BLaER1 treated with 17β-estradiol and CSF1 and Interleukin-3, amounts not matched to agents 10 nM and 100 nM (cell line): Measurements from ENCODE around the gene PBX3.

Source experiments
- H3K27ac ChIP-seq, 11 experiments: shearing (Covaris generic); formaldehyde crosslinking; 2 replicates each; pipeline ENCODE4 v1.8.1; 2022
- H3K27me3 ChIP-seq, 11 experiments: shearing (Covaris generic); formaldehyde crosslinking; 2 replicates each; pipeline ENCODE4 v1.8.1; 2022
- H3K36me3 ChIP-seq, 11 experiments: shearing (Covaris generic); formaldehyde crosslinking; 2 replicates each; pipeline ENCODE4 v1.8.1; 2022
- H3K4me1 ChIP-seq, 10 experiments: shearing (Covaris generic); formaldehyde crosslinking; 2 replicates each; pipeline ENCODE4 v1.8.1; 2022
- H3K4me2 ChIP-seq, 11 experiments: shearing (Covaris generic); formaldehyde crosslinking; 2 replicates each; pipeline ENCODE4 v1.8.1; 2022
- H3K4me3 ChIP-seq, 10 experiments: shearing (Covaris generic); formaldehyde crosslinking; 2 replicates each; pipeline ENCODE4 v1.8.1; 2022
- H3K9ac ChIP-seq, 11 experiments: shearing (Covaris generic); formaldehyde crosslinking; 2 replicates each; pipeline ENCODE4 v1.8.1; 2022
- H3K9me3 ChIP-seq, 11 experiments: shearing (Covaris generic); formaldehyde crosslinking; replicated peaks in 1 of 11; 2 replicates each; pipeline ENCODE4 v1.8.1; 2022
- H4K20me1 ChIP-seq, 11 experiments: shearing (Covaris generic); formaldehyde crosslinking; 2 replicates each; pipeline ENCODE4 v1.8.1; 2022
- Cebpa-rat ChIP-seq, 11 experiments: shearing (Covaris generic); IDR thresholded peaks; 2 replicates each; pipeline ENCODE4 v1.8.1; 2022

PBX3 gene

GRCh38 chr9:125726456-125727132 lies 20.6 kb upstream of the PBX3 start:
- H4K20me1 ChIP-seq = no peaks in the 10 kb centered on the region
- no peaks in the 10 kb centered on the region for H3K4me1 ChIP-seq
- H3K4me3 ChIP-seq = no peak overlapping the region
- H3K9me3 ChIP-seq = no peaks in the 10 kb centered on the region
- no peaks in the 10 kb centered on the region for H3K36me3 ChIP-seq
- no peak overlapping the region for H3K4me2 ChIP-seq
- TF ChIP-seq Cebpa-rat (IDR thresholded peaks at IDR 0.05) = no peak
- H3K9ac ChIP-seq = no peak overlapping the region
- H3K27me3 ChIP-seq = no peaks in the 10 kb centered on the region
- no peak overlapping the region for H3K27ac ChIP-seq

DNA sequence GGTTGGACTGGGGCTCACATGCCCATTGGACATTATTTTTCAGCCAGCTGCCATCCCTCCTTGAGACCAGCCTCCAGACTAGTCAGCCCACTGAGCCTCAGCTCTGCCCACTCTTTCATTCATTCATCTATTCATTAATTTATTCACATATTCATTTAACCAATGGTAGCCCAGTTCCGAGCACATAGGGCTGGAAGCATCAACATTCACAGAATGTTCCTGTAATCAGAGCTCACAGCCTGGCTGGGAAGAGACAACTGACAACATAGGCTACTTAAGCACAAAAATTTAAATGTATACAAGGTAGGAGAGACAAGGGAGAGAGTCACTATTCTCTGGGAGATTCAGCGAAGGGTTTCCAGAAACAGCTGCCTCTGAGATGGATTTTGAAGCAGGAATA lies 17.0 kb upstream of the PBX3 start:
- H3K4me3 ChIP-seq = no peak overlapping the region
- H4K20me1 ChIP-seq = no peaks in the 10 kb centered on the region
- no peak for TF ChIP-seq Cebpa-rat (IDR thresholded peaks at IDR 0.05)
- no peaks in the 10 kb centered on the region for H3K9me3 ChIP-seq
- no peak overlapping the region for H3K9ac ChIP-seq
- no peaks in the 10 kb centered on the region for H3K36me3 ChIP-seq
- H3K27ac ChIP-seq = no peak overlapping the region
- H3K27me3 ChIP-seq = no peaks in the 10 kb centered on the region
- H3K4me1 ChIP-seq = no peaks in the 10 kb centered on the region
- no peak overlapping the region for H3K4me2 ChIP-seq

DNA sequence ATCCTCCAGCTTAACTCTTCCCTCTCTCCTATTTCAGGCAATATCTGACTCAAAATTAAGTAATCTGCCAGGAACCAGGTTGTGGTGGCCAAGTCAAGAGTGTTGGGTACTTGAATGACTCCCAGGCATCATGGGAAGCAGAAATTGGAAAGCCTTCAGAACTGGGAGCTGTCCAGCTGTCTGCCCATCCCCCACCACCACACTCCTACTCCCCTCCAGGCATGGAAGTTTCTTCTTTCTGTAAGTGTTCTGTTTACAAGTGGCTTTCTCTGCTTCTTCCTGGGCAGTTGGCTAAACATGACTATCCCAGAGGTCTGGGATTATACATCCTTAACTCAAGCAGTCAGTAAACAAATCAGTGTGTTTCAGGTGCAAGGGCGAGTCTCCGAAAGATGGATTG lies 14.6 kb upstream of the PBX3 start:
- Histone ChIP-seq H3K9me3 (no peaks in the 10 kb centered on the region), H3K4me3 (no peak overlapping the region), H3K4me1 (no peaks in the 10 kb centered on the region), H3K9ac (no peak overlapping the region), H3K27ac (no peak overlapping the region), H3K36me3 (no peaks in the 10 kb centered on the region), H3K27me3 (no peaks in the 10 kb centered on the region), H3K4me2 (no peak overlapping the region), H4K20me1 (no peaks in the 10 kb centered on the region)
- TF ChIP-seq Cebpa-rat (IDR thresholded peaks at IDR 0.05) = no peak

DNA sequence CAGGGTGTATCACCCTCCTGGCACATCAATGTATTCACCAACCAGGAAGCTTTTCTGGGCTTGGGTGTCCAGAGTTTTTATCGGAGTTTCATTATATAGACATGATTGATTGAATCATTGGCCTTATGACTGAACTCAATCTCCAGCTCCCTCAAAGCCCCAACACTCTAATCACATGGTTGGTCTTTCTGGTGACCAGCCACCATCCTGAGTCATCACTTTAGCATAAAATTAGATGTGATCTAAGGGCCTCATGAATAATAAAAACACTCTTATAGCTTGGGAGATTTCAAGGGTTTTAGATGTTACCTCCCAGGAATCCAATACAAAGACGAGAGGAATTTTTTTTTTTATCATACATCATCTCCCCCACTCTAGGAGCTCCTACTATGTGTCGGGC lies 7.7 kb upstream of the PBX3 start:
- Histone ChIP-seq H3K36me3 (no peaks in the 10 kb centered on the region), H4K20me1 (no peaks in the 10 kb centered on the region), H3K9me3 (no peaks in the 10 kb centered on the region), H3K9ac (no peak overlapping the region), H3K4me1 (no peaks in the 10 kb centered on the region), H3K4me3 (no peak overlapping the region), H3K27me3 (no peaks in the 10 kb centered on the region), H3K27ac (no peak overlapping the region), H3K4me2 (no peak overlapping the region)
- no peak for TF ChIP-seq Cebpa-rat (IDR thresholded peaks at IDR 0.05)

DNA sequence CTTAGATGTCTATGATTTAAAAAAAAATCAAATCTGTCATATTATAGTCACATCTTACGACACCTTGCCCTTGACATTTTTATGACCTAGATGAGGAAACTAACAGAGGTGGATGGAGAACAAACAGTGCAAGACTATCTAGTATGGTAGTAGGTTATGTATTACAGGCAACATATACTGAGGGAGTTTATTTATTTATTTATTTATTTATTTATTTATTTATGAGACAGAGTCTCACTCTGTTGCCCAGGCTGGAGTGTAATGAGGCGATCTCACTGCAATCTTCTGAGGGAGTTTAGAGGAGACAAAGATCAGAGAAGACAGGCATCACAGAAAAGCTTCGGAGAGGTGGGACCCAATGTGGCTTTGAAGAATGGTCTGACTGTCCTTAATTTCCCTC lies 4.5 kb upstream of the PBX3 start:
- Histone ChIP-seq H3K27ac (no peak overlapping the region), H3K4me3 (no peak overlapping the region), H4K20me1 (peaks cover 0 to 4% (median 0%) of the 10 kb centered on the region in 11 experiments; a peak in 6 of 22 replicates), H3K27me3 (peaks cover 0 to 5% (median 5%) of the 10 kb centered on the region in 11 experiments; a peak in 18 of 22 replicates), H3K4me1 (peaks cover 7 to 12% (median 9%) of the 10 kb centered on the region in 10 experiments; a peak in 19 of 20 replicates), H3K9ac (no peak overlapping the region), H3K36me3 (no peaks in the 10 kb centered on the region), H3K4me2 (no peak overlapping the region), H3K9me3 (no peaks in the 10 kb centered on the region)
- no peak for TF ChIP-seq Cebpa-rat (IDR thresholded peaks at IDR 0.05)

DNA sequence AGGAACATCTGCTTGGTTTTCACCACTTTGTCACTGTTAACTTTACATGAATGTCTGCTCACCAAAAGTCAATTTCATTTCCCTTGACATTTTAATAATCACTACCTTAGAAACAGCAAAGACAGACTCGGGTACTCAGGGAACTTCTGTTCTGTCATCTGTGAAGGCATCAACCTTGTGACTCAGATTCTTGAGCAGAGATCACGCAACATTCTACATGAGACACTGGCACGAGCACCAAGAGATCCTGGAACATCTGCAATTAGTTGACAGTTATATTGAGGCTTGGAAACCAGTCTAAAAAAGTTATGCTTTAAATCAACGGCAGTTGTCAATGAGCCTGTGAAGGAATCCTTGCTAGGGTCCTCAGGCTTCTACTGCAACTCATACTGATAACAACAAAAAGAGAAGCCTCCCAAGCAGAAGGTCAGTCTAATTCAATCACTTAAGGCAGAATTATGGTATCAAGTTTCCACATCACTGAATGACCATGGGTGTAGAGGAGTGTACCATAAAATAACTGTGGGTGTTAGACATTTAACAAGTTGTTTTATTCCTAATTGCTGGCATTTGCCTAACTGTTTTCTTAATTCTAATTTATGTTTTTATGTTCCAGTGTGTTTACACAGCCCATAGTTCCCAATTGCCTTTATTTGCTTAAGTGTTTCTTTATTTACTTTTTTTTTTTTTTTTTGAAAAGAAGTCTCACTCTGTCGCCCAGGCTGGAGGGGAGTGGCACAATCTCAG lies 3.3 kb upstream of the PBX3 start:
- no peaks in the 10 kb centered on the region for H3K9me3 ChIP-seq
- H3K4me2 ChIP-seq = no peak overlapping the region
- peaks cover 0 to 4% (median 0%) of the 10 kb centered on the region in 11 experiments; a peak in 3 of 22 replicates for H3K36me3 ChIP-seq
- peaks cover 8 to 17% (median 17%) of the 10 kb centered on the region in 11 experiments for H3K27me3 ChIP-seq
- H3K4me3 ChIP-seq = no peak overlapping the region
- peaks cover 12 to 22% (median 17%) of the 10 kb centered on the region in 10 experiments; a peak in 19 of 20 replicates for H3K4me1 ChIP-seq
- no peak overlapping the region for H3K9ac ChIP-seq
- no peak for TF ChIP-seq Cebpa-rat (IDR thresholded peaks at IDR 0.05)
- peaks cover 0 to 16% (median 11%) of the 10 kb centered on the region in 11 experiments; a peak in 15 of 22 replicates for H4K20me1 ChIP-seq
- H3K27ac ChIP-seq = no peak overlapping the region

GRCh38 chr9:125744616-125745015 lies 2.6 kb upstream of the PBX3 start:
- peaks cover 0 to 12% (median 0%) of the 10 kb centered on the region in 11 experiments; a peak in 5 of 22 replicates for H3K36me3 ChIP-seq
- no peak overlapping the region for H3K27ac ChIP-seq
- TF ChIP-seq Cebpa-rat (IDR thresholded peaks at IDR 0.05) = no peak
- H4K20me1 ChIP-seq = peaks cover 0 to 23% (median 12%) of the 10 kb centered on the region in 11 experiments; a peak in 15 of 22 replicates
- H3K4me3 ChIP-seq = no peak overlapping the region
- H3K27me3 ChIP-seq = peaks cover 15 to 25% (median 25%) of the 10 kb centered on the region in 11 experiments
- H3K4me2 ChIP-seq = no peak overlapping the region
- H3K4me1 ChIP-seq = peaks cover 15 to 26% (median 20%) of the 10 kb centered on the region in 10 experiments; a peak in 19 of 20 replicates
- no peak overlapping the region for H3K9ac ChIP-seq
- H3K9me3 ChIP-seq = no peaks in the 10 kb centered on the region

- Histone ChIP-seq H3K4me2 (peak overlapping the region; percentile 78 to 97 (median 94); a peak in 17 of 22 replicates), H3K9ac (no peak overlapping the region; a peak in 1 of 22 replicates), H3K9me3 (no peaks in the 10 kb centered on the region), H4K20me1 (peaks cover 0 to 27% (median 15%) of the 10 kb centered on the region in 11 experiments; a peak in 15 of 22 replicates), H3K36me3 (peaks cover 0 to 16% (median 0%) of the 10 kb centered on the region in 11 experiments; a peak in 6 of 22 replicates), H3K4me3 (no peak overlapping the region), H3K4me1 (peaks cover 15 to 27% (median 20%) of the 10 kb centered on the region in 10 experiments; a peak in 19 of 20 replicates), H3K27ac (no peak overlapping the region), H3K27me3 (peaks cover 20 to 29% (median 29%) of the 10 kb centered on the region in 11 experiments)
- no peak for TF ChIP-seq Cebpa-rat (IDR thresholded peaks at IDR 0.05)
Measured at GRCh38 chr9:125745018-125745417, 2.2 kb upstream of the PBX3 start.

DNA sequence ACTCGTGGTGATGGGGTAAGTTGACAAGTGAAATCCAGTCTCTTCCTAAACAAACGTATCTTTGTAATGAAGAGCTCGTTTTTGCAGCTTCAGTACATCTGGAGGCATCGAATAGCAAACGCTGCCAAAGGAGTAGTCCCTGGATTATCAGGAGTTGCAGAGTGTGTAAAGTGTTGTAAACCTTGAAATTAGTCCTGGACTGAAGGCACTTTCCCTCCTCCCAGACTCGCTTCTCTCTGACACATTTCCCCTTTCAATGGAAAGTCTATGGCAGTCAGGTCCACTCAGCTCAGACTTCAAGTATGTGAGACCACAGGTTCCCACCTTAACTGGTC lies 1.5 kb upstream of the PBX3 start:
- Histone ChIP-seq H3K4me3 (peak overlapping the region; percentile 70 to 91 (median 80)), H3K9me3 (no peaks in the 10 kb centered on the region), H3K36me3 (peaks cover 0 to 22% (median 0%) of the 10 kb centered on the region in 11 experiments; a peak in 7 of 22 replicates), H3K27me3 (peaks cover 26 to 35% (median 35%) of the 10 kb centered on the region in 11 experiments), H4K20me1 (peaks cover 0 to 34% (median 21%) of the 10 kb centered on the region in 11 experiments; a peak in 15 of 22 replicates), H3K27ac (peak overlapping the region in 1 of 11 experiments; percentile 73; a peak in 2 of 22 replicates), H3K9ac (peak overlapping the region in 8 of 11 experiments; percentile 17 to 88 (median 86); a peak in 11 of 22 replicates), H3K4me1 (peaks cover 15 to 28% (median 20%) of the 10 kb centered on the region in 10 experiments; a peak in 19 of 20 replicates), H3K4me2 (peak overlapping the region; percentile 78 to 97 (median 94))
- TF ChIP-seq Cebpa-rat (IDR thresholded peaks at IDR 0.05) = no peak
